NCI-H748 (cell line): Measurements from ENCODE around the gene MACROH2A1.

ENCODE experiments used
- DNase-seq: peaks from one replicate; lab custom pipeline; 2025; ENCODE audit not compliant: unreplicated experiment; lab: John Stamatoyannopoulos, UW

The MACROH2A1 gene

DNA sequence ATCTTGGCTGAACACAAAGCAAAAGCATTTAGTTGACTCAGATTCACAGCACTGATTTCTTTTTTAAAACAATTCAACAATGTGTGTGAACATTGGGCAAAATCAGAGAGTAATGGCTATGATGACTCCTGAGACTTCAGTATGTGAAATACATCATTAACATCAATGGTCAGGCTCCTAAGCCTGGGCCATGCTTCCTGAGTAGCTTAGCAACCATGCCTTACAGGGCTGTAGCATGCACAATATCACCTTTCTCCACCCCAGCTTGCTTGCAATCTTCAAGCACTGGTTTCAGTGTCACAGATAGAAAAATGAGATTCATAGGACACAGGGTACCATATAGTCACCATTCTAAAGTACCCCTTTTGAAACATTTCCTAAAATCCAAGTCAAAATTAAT is 41.3 kb downstream of the MACROH2A1 start:
- no peak for DNase-seq

GRCh38 chr5:135356522-135357318 is 42.3 kb downstream of the MACROH2A1 start:
- no peak for DNase-seq

- no peak for DNase-seq
Measured at GRCh38 chr5:135355169-135355568, 43.9 kb downstream of the MACROH2A1 start.

DNA sequence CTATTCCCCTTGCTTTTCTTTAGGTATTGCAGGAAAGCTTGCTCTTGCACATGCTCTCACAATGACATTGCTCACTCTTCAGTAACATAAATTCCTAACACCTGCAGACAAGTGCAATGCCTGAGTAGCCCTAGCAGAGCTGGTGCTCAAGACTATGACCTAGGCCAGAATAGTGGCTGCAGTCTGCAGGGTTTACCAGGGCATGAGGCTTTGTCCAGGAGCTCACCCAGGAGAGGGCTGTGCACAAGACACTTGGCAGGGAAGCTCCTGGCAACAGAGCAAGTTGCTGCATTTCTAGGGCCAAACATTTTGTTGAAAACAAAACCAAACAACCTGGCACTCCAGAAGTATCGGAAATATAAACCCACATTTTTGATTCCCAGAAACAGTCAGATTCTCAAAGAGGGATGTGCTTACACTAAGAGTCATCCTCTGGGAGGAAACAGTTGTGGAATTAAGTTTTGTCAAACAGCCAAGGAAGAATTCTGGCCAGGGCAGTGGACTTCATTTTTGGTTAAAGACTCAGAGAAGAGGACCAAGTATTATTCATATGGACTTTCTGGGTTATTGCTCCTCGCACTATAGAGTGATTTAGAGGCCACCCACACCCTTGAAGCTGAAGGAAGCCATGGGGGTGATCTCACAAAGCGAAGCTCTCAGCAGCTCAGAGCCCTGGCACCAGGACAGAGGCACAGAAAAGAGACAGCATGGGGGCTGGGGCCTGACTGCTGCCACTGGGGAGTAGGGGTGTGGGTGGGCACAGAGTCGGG is 44.9 kb downstream of the MACROH2A1 start:
- no peak for DNase-seq

GRCh38 chr5:135350536-135350935 is 48.5 kb downstream of the MACROH2A1 start:
- no peak for DNase-seq

- DNase-seq: no peak
Measured at GRCh38 chr5:135349886-135350285, 49.1 kb downstream of the MACROH2A1 start.

- DNase-seq: no peak
Measured at GRCh38 chr5:135349451-135349850, 49.6 kb downstream of the MACROH2A1 start.

GRCh38 chr5:135348918-135349317 is 50.1 kb downstream of the MACROH2A1 start:
- no peak for DNase-seq

DNA sequence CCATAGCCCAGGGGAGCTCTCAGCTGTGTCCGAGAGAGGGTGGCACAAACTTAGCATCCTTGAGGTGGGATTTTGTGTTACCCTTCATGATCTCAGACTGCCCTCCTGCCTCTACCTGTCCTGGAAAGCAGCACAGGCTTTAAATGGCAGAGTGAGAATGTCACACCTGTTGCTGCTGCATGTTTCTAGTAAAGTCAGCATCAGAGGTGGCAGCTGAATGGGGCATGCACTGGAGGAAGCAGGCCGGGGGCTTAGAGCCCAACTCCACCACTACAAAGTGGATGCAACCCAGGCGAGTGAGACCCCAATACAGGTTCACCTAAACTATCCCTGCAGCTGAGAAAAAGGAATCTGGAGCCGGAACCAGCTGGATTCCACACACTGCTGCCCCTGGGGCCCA is 51.6 kb downstream of the MACROH2A1 start:
- no peak for DNase-seq

DNA sequence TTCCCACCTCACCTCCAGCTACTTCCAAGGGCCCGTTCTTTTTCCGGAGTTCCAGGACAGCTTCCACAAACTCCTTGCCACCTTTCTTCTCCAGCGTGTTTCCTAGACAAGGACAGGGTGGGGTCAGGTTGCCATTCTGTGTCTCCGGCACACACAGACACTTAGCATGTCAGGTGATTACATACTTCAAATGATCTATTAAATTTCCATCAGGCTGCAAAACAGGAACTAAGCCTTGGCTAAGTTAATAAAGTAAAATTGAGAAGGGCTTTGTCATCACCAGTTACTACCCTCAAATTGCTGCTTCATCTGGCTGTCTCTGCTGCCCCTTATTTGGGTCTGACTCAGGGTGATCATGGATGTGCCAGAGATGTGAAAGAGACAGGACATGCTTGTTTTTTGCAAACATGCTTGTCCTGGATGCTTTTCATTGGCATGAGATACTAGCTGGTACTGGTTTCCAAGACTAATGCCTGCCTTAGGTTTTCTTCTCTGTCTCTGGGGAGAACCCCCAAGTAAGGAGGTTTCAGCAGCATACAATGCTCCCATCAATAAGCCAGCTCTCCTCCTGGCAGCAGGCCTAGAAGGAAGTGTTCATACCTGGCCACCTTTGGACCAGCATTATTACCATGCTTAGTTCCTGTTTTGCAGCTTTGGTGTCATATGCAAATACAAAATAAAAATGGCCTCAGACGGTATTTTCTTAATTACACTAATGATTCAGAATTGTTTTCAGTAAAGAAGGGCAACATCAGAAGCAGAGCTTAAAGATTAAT is 52.9 kb downstream of the MACROH2A1 start:
- DNase-seq: no peak

- no peak for DNase-seq
Measured at GRCh38 chr5:135344349-135344748, 54.7 kb downstream of the MACROH2A1 start.

DNA sequence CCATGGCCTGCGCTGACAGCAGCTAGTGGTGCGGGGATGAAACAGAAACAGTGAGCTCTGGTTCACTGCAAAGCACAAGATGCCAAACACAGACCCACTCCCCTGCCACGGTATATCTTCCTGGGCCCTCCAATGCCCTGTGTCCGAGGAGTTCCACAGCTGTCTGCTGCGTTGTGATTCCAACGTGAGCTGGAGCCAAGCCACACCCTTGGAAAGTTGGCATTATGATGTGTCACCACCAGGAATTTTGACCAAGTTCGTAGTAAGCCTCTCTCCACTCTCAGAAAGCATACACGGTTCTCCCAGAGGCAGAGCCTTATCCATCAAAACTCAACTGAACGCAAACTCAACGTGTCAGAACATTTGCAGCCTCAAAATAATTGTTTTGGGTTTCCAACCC is 55.6 kb downstream of the MACROH2A1 start:
- DNase-seq: no peak

DNA sequence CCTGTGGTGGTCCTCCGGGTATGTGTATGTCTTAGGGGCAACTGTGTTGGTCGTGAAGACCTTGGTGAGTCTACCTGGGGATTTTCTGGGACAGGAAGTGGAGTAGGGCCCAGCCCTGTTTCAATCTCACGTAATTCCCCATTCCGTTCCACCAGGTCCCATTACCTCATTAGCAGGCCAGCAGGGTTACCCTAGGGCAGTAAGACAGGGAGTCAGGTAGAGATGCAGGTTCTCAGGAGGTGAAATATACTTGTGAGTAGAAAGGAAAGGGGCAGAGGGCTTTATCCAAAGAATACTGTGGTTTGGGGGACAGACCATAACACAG is 56.5 kb downstream of the MACROH2A1 start:
- no peak for DNase-seq

DNA sequence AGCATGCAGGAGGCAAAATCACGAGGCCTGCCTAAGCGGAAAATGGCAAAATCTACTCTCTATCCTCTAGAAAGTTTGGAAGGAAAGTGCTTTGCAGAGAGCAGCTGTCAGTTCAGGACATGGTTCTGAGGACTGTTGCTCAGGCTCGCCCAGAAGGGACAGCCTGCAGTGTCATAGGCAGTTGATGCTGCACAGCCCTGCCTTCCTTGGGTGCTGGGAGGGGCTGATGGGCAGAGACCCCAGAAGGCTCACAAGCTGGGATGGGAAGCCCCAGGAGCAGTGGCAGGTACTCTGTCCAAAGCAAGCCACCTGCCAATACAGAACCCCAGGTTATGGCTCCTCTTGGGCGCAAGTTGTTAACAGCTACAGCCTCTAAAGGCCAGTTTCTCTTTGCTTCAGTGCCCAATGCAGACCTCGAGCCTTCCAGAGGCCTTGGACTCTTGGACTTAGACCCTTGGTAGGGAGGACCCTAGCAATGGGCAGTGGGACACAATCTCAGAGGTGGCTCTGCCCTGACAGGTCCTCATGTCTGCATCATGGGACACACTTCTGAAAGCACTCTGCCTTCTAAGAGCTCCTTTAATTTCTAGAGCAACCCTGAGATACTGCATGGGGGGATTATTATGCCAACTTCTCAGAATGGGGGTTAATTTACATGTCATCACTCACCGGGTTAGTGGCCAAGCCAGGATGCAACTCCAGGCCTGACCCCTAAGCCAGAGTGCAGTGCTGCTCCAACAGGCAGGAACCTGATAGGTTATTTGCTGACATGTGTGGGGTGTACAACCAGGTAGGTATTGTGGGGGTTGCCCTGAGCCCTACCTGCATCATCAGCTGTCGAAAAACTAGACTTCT is 57.1 kb downstream of the MACROH2A1 start:
- no peak for DNase-seq

GRCh38 chr5:135341016-135341666 is 57.9 kb downstream of the MACROH2A1 start:
- DNase-seq: no peak

DNA sequence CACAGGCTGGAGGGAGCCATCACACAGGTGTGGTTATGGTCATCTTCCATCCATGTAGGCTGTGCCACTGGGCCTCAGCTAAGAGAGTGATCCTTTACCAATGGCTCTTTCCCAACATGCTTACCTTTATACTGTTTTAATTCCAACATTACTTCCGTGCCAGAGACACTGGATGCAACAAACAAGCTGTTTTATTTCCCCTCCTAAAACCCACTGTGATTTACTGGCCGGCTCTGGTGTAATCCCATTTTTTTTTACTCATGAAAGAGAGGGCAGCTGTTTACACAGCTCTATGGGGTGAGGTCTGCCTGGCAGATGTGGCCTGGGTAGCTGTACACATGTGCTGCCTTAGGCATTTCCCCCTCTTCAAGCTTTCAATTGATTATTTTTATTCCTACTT is 58.5 kb downstream of the MACROH2A1 start:
- no peak for DNase-seq

- DNase-seq: no peak
Measured at GRCh38 chr5:135339623-135340022, 59.4 kb downstream of the MACROH2A1 start.

GRCh38 chr5:135339189-135339588 is 59.8 kb downstream of the MACROH2A1 start:
- no peak for DNase-seq

GRCh38 chr5:135337064-135337463 is 62.0 kb downstream of the MACROH2A1 start:
- no peak for DNase-seq
